Stimulated activated naive CD4-positive, alpha-beta T cell treated with Interleukin-2 at 50 U/mL for 16 hours (primary cell): ENCODE measurements around the gene TPRN.

Experiments
- DNase-seq: peaks from one replicate; lab custom pipeline; 2025; lab: John Stamatoyannopoulos, UW

TPRN gene

DNA sequence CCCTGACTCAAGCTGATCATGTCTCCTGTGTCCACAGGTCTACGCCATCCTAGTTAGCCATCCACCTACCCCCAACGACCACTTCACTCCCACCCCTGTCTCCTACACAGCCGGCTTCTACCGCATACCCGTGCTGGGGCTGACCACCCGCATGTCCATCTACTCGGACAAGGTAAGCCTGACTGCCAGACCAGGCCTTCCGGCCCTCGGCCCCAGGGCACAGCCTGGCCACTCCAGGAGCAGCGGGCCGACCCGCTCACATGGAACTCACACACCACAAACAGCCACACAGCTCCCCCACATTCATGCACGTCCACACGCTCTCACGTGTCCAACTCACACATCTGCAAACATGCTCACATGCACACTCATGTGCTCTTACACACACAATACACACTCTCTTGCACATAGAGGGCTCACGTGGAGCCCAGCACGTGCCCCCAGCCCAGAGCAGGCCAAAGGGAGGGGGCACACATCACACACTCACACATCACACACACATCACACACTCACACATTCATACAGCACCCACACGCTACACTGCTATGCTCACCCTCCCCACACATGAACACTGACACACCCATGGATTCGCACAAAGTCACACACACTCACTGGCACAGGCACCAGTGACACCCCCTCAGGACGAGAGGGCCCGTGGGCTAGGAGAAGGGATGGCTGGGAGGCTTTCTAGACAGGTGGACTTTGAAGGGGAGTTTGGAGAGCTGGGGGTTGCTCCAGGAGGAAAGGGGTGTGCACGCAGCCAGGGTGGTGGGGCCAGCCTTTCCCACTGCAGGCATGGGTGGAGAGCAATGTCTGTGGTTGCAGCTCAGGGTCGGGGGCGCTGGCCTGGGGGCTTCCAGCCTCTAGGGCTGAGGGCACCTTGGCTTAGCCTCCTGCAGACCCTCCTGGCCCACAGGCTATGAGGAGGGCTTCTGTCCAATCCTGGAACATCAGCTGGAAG is 58.3 kb downstream of the TPRN start:
- DNase-seq, result no peak
